Hypothalamus (tissue), 51 donors: ENCODE measurements around the gene OTUB2.

Experiments used
- DNase-seq, 51 donors: peaks; one replicate each; lab custom pipeline; 2025; lab: John Stamatoyannopoulos, UW

Gene OTUB2

GRCh38 chr14:94018308-94018707 lies 7.8 kb upstream of the OTUB2 start:
- DNase-seq, result no peak

- no peak for DNase-seq
Observed at GRCh38 chr14:94019329-94019728, 6.8 kb upstream of the OTUB2 start.

GRCh38 chr14:94020267-94020666 lies 5.9 kb upstream of the OTUB2 start:
- DNase-seq, result no peak

DNA sequence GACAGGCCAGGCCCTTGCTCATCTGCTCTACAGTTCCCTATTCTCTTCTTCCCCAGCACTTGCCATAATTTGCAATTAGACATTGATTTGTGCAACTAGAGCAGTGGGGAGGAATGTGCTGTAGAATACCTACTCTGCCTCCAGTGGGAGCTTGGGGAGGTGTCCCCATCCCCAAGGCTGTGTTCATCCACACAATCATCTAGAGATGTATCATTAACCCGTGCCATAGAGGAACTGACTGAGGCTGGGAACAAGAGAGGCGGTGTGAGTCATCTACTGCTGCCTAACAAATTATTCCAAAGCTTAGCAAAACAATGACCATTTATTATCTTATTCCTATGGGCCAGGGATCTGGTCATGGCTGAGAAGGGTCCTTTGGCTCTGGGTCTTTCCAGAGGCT lies 5.1 kb upstream of the OTUB2 start:
- DNase-seq, result no peak

DNA sequence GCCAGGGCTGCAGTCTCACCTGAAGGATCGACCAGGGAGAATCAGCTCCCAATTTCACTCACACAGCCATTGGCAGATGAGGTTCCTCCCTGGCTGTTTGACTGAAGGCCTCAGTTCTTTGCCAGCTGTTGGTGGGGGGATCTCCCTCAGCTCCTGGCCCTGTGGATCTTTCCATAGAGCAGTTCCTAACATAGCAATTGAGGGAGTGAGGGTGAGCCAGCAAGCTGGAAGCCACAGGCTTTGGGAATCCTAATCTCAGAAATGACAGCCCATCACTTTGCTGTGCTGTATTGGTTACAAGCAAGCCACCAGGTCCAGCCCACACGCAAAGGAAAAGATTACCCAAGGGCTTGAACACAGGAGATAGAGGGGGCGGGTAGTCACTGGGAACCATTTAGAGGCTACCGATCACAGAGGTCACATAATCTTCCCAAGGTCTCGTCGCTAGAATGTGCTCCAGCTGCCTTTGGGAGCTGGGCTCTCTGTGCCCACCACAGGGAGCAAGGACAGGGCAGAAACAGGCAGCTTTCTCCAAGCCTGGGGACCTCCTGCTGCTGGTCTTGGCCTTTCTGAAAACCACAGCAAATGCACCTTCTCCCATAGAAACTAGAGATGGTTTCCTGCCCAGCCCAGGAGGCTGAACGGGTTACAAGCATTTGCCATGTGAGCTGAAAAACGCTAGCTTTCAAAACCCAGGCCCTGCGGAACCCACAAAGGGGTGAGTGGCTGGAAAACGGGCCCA lies 4.6 kb upstream of the OTUB2 start:
- DNase-seq, result no peak

DNA sequence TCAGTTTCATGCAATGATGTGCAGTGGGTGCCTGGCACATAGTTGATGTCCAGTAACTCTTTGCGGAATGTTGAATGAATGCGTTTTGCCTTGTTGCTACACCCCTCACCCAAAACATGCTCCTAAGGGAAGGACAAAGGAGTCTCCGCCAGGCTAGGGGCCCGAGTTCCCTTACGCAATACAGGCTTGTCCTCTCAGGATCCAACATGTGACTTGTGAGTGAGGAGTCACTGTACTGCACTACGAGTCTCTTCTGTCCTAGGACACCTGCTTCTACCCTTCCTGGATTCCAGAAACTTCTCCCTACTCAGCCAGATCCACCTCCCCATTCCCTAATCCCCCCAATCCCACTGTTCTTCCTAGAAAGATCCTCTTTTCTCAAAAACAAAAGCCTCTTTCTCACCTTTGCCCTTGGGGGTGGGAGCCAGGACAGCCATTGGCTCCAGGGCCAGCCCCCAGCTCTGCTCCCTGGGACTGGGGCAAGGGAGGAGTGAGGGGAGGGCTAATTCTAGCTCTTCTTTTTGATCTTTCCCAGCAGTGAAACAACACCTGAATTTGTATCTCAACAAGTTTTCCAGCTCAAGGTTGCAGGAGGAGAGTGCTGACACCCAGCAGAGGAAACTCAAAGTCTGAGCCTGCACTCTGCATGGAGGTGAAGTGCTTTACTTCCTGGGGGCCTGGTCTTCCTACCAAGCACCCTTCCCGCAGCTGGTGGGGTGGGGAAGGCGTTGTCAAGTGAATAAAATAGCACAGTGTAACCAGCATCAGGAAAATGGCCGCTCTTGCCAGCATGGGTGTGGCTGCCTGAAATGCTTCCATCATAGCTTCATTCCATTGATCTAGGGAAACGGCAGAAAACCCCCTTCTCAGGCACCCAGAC lies 3.4 kb upstream of the OTUB2 start:
- no peak for DNase-seq

DNA sequence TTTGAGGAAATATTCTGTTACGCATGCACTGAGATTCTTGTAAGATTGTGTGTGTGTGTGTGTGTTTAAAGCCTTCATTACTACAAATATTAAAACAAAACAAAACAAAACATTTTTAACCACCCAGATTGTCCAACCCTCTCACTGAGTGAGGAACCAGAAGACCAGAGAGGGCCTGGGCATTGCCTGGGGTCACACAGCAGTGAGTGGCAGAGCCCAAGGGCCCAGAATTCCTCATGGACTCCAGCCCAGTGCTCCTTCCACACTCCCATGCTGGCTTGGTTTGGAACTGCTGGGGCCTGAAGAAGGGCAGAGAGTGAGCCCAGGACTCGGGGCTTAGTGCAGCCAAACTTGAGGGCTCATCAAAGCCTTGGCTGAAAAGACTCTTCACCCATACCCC lies 1.6 kb upstream of the OTUB2 start:
- no peak for DNase-seq

DNA sequence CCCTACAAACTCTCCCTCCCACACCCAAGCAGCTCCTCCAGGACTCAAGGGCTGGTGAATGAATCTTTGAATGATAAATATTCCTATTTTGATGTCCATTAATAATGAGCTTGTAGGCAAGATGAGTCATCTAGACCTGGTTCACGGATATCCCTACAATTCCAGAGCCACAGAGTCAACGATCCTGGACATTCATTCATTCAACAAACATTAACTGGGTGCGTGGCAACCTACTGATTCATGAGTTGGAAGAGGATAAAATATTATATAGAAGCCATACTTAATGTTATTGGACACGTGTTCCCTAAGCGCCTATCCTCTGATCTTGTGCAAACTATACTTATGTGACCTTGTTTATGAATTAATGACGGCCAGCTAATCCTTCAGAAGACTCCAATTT lies 420 bp upstream of the OTUB2 start:
- no peak for DNase-seq

- DNase-seq, result no peak
Observed at GRCh38 chr14:94026889-94027469, 839 bp downstream of the OTUB2 start.

DNA sequence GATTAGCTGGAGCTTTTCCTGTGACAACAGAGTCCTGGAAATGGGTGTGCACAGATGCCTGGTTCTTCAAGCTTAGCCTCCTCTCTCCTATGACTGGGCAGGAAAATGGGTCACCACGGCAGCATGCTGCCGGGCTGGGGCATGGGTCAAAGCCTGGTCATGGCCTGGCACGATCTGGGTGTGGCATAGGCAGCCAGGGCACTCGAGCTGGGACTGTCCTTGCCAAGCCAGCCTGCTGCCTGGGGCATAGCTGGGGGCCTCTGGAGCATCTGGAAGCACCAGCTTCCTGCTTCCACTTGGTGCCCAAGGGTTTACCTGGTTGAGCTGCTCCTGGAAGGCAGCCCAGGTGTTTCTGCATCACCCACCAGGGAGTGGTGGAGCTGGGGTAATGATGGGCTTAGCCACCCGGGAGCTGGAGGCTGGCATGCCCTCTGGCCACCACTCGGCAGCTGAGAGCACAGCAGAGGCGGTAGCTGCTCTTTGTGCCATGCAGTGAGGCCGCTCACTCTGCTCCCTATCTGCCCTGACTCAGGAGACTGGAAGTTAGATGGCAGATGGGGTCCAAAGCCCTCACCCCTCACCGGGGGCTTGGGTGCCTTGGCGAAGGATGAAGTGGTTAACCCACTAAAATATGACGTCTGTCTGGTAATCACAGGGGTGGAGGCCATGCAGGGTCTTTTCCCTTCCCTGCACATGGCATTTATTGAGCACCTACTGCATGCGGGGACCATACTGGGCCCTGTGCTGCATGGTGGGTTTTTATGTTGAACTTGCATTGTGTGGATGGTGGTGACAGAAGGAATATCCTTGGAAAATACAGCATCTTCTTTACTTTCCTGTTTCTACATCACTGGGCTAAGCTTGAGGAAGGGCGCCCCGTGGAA lies 1.7 kb downstream of the OTUB2 start:
- no peak for DNase-seq

GRCh38 chr14:94028450-94028826 lies 2.3 kb downstream of the OTUB2 start:
- no peak for DNase-seq

GRCh38 chr14:94029265-94029664 lies 3.1 kb downstream of the OTUB2 start:
- DNase-seq, result no peak

DNA sequence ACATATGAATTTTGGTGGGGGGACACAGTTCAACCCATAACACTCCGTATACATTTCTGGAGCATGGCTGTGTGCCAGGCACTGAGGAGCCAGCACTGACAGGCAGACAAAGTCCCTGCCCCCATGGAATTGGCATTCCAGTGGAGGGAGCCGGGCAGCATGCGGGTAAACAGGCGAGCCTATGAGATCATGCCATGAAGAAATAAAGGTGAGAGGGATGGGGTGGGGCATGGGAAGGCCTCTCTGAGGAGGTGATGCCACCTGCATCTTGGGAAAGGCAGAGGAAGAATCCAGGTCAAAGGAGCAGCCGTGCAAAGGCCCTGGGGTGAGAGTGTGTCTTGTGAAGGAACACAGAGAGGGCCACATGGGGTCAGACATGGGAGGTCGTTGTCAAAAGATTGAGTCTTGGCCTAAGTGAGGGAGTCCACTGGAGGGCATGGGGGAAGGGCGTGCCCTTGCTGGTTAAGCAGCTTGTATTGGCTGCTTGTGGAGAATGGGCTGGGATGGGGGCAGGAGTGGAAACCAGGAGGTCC lies 3.6 kb downstream of the OTUB2 start:
- DNase-seq, result no peak

DNA sequence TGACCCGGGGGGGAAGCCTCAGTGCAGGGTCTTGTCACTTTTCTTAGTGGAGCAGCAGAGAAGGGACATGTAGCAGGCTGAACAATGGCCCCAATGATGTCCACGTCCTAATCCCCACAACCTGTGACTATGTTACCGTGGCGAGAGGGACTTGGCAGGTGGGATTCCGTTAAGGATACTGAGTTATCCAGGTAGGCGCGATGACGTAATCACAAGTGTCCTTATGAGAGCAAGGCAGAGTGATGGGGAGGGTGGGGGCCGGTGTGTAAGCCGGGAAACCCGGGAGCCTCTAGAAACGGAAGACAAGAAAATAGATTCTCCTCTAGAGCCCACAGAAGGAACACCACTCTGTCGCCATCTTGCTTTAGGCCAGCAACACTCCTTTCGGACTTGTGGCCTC lies 4.4 kb downstream of the OTUB2 start:
- DNase-seq, result no peak

GRCh38 chr14:94031161-94031882 lies 5.2 kb downstream of the OTUB2 start:
- no peak for DNase-seq

- no peak for DNase-seq
Observed at GRCh38 chr14:94031883-94032279, 5.7 kb downstream of the OTUB2 start.

GRCh38 chr14:94034886-94035285 lies 8.7 kb downstream of the OTUB2 start:
- no peak for DNase-seq

DNA sequence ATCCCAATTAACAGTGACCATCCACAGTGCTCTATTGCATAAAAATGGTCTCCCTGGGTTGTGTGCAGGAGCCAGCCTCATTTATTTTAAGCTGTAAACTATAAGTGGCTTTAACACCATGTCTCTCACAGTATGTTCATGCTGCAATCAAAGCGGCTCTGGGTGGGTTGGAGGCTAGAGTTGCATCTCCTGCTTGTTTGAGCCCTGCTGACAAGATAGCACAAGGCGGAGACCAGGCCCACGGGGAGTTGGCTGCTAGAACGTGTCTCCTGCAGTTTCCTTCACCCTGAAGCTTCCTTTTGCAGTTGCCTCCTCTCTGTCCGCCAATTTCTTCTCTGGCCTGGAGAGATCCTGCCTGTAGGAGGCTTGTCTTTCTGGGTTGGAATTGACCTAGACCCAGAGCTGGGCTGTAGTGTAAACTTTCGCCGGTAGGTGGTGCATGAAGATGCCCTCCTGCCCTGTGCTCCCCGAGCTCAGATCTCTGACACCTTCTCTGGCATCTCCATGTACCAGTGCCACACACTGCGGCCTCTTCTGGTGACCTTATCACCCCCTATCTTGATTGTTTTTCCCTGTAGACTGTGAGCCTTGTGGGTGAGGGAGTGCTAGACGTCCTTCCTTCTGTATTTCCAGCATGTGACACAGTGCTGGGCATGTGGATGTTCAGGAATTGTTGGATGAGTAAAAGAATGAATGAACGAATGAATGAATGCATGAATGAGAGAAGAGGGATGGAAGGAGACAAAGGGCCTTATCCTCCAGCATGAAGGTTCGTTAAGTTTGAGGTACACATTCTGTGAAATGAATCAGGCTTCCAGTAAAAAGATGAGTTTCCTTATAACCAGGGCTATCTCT lies 10.4 kb downstream of the OTUB2 start:
- peak in 35 of 51 donors; percentile 11 to 75 (median 38) for DNase-seq

- no peak for DNase-seq
Observed at GRCh38 chr14:94037954-94038353, 11.8 kb downstream of the OTUB2 start.
